ENCODE measurements around the gene BHLHE41.

BHLHE41 gene

GRCh38 chr12:26135010-26135420, 10.2 kb upstream of the BHLHE41 start:
- no peak for DNase-seq (ENCODE audit: low read depth)

GRCh38 chr12:26134540-26134939, 9.7 kb upstream of the BHLHE41 start:
- no peak for TF ChIP-seq CTCF (IDR thresholded peaks at IDR 0.05; ENCODE audit: insufficient read depth, low read depth, low read length, missing control alignments)
- DNase-seq (ENCODE audit: low read depth): no peak
- H3K4me3 ChIP-seq (ENCODE audit: low read depth, low read length): no peak overlapping the region

More at GRCh38 chr12:26135010-26135420, 10.2 kb upstream of the BHLHE41 start:
- TF ChIP-seq CTCF (IDR thresholded peaks at IDR 0.05; ENCODE audit: insufficient read depth, low read depth, low read length, missing control alignments): no peak
- H3K4me3 ChIP-seq (ENCODE audit: low read depth, low read length): no peak overlapping the region

GRCh38 chr12:26133521-26133920, 8.7 kb upstream of the BHLHE41 start:
- TF ChIP-seq CTCF (IDR thresholded peaks at IDR 0.05; ENCODE audit: insufficient read depth, low read depth, low read length, missing control alignments): no peak
- no peak for DNase-seq (ENCODE audit: low read depth)
- no peak overlapping the region for H3K4me3 ChIP-seq (ENCODE audit: low read depth, low read length)

GRCh38 chr12:26132866-26133265, 8.0 kb upstream of the BHLHE41 start:
- no peak for DNase-seq (ENCODE audit: low read depth)
- TF ChIP-seq CTCF (IDR thresholded peaks at IDR 0.05; ENCODE audit: insufficient read depth, low read depth, low read length, missing control alignments): no peak
- H3K4me3 ChIP-seq (ENCODE audit: low read depth, low read length): no peak overlapping the region

- no peak overlapping the region for H3K4me3 ChIP-seq (ENCODE audit: low read depth, low read length)
- DNase-seq (ENCODE audit: low read depth): no peak
- TF ChIP-seq CTCF (IDR thresholded peaks at IDR 0.05; ENCODE audit: insufficient read depth, low read depth, low read length, missing control alignments): no peak
Observed at GRCh38 chr12:26131936-26132335, 7.1 kb upstream of the BHLHE41 start.

- peak; percentile 24 for DNase-seq (ENCODE audit: low read depth)
- no peak overlapping the region for H3K4me3 ChIP-seq (ENCODE audit: low read depth, low read length)
- TF ChIP-seq CTCF (IDR thresholded peaks at IDR 0.05; ENCODE audit: insufficient read depth, low read depth, low read length, missing control alignments): no peak
Observed at GRCh38 chr12:26130728-26131127, 5.9 kb upstream of the BHLHE41 start.

DNA sequence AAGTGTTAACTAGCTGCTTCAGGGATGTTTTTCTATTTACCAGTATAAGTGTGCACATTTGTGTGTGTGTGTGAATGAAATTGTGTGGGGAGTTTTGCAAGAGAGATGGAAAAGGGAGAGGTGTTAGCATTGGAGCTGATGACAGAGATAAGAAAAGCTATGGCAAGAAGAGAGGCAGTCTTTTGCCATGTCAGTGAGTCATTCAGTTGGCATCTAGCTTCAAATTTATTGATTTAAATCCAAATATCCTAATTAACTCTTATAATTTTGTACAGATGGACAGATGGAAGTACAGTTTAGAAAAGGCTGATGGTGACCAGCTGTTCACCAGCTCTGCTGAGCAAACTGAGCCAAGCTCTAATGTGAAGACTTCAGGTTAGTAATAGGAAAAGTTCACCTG, 3.3 kb upstream of the BHLHE41 start:
- TF ChIP-seq CTCF (IDR thresholded peaks at IDR 0.05; ENCODE audit: insufficient read depth, low read depth, low read length, missing control alignments): no peak
- DNase-seq (ENCODE audit: low read depth): no peak
- H3K4me3 ChIP-seq (ENCODE audit: low read depth, low read length): no peak overlapping the region
